DND-41 (cell line): ENCODE measurements around the gene GTF3C1.

Source experiments
- EZH2 ChIP-seq: IDR thresholded peaks from 3 replicates; pipeline ENCODE4 v1.6.1; 2012; ENCODE audit warnings: borderline replicate concordance, low read depth, mild to moderate bottlenecking, moderate library complexity, low read length, inconsistent platforms; ENCODE audit not compliant: severe bottlenecking
- TF ChIP-seq, protein P1 (sequence below): IDR thresholded peaks from 2 replicates; pipeline ENCODE4 v1.5.1; 2012; ENCODE audit warnings: borderline replicate concordance, low read length, moderate library complexity, mild to moderate bottlenecking; ENCODE audit not compliant: poor library complexity, severe bottlenecking; ENCODE audit errors: extremely low read depth

DNA sequence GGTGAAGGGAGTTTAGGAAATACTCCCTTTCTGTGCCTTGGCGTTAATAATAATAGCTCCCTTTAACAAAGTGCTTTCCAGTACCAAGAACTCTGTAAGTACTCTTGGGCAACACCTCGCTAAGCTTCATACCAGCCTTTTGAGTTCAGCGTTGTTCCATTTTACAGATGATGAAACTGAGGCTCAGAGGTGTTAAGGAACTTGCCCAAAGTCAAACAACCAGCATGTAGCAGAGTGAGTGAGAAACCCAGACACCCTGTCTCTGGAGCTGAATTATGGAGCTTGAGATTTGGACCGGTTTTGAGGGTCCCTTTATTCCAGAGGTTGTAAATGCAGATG lies 838 bp upstream of the GTF3C1 start:
- TF ChIP-seq EZH2, result no peak
- TF ChIP-seq, protein P1, sequence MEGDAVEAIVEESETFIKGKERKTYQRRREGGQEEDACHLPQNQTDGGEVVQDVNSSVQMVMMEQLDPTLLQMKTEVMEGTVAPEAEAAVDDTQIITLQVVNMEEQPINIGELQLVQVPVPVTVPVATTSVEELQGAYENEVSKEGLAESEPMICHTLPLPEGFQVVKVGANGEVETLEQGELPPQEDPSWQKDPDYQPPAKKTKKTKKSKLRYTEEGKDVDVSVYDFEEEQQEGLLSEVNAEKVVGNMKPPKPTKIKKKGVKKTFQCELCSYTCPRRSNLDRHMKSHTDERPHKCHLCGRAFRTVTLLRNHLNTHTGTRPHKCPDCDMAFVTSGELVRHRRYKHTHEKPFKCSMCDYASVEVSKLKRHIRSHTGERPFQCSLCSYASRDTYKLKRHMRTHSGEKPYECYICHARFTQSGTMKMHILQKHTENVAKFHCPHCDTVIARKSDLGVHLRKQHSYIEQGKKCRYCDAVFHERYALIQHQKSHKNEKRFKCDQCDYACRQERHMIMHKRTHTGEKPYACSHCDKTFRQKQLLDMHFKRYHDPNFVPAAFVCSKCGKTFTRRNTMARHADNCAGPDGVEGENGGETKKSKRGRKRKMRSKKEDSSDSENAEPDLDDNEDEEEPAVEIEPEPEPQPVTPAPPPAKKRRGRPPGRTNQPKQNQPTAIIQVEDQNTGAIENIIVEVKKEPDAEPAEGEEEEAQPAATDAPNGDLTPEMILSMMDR, result no peak
